Measurements from ENCODE around the gene IGSF3.
A peak's percentile ranks its signal among the peaks of the same experiment; 100 is the strongest.

The IGSF3 gene

GRCh38 chr1:116556289-116557006 lies 111.1 kb downstream of the IGSF3 start:
- no peak for DNase-seq (ENCODE audit: low read depth)

- DNase-seq (ENCODE audit: low read depth): no peak
Observed at GRCh38 chr1:116554924-116555323, 112.6 kb downstream of the IGSF3 start.

- DNase-seq (ENCODE audit: low read depth): no peak
Observed at GRCh38 chr1:116553386-116554115, 114.0 kb downstream of the IGSF3 start.

GRCh38 chr1:116546354-116546977 lies 121.1 kb downstream of the IGSF3 start:
- DNase-seq (ENCODE audit: low read depth): no peak

- DNase-seq (ENCODE audit: low read depth): no peak
Observed at GRCh38 chr1:116545359-116545705, 122.2 kb downstream of the IGSF3 start.

GRCh38 chr1:116544588-116545358 lies 122.8 kb downstream of the IGSF3 start:
- DNase-seq (ENCODE audit: low read depth): no peak

GRCh38 chr1:116540088-116540487 lies 127.4 kb downstream of the IGSF3 start:
- no peak for DNase-seq (ENCODE audit: low read depth)

- peak; percentile 6 for DNase-seq (ENCODE audit: low read depth)
Observed at GRCh38 chr1:116538544-116538943, 129.0 kb downstream of the IGSF3 start.

GRCh38 chr1:116537898-116538297 lies 129.6 kb downstream of the IGSF3 start:
- no peak for DNase-seq (ENCODE audit: low read depth)

GRCh38 chr1:116537040-116537831 lies 130.3 kb downstream of the IGSF3 start:
- DNase-seq (ENCODE audit: low read depth): peak; percentile 8

GRCh38 chr1:116534014-116534739 lies 133.4 kb downstream of the IGSF3 start:
- no peak for DNase-seq (ENCODE audit: low read depth)

- no peak for DNase-seq (ENCODE audit: low read depth)
Observed at GRCh38 chr1:116533429-116533820, 134.1 kb downstream of the IGSF3 start.

GRCh38 chr1:116532671-116533428 lies 134.7 kb downstream of the IGSF3 start:
- DNase-seq (ENCODE audit: low read depth): no peak

- no peak for DNase-seq (ENCODE audit: low read depth)
Observed at GRCh38 chr1:116531917-116532316, 135.6 kb downstream of the IGSF3 start.

GRCh38 chr1:116529681-116530080 lies 137.9 kb downstream of the IGSF3 start:
- DNase-seq (ENCODE audit: low read depth): no peak

- no peak for DNase-seq (ENCODE audit: low read depth)
Observed at GRCh38 chr1:116529199-116529631, 138.3 kb downstream of the IGSF3 start.

- DNase-seq (ENCODE audit: low read depth): no peak
Observed at GRCh38 chr1:116528329-116529083, 139.0 kb downstream of the IGSF3 start.

- no peak for DNase-seq (ENCODE audit: low read depth)
Observed at GRCh38 chr1:116525440-116525839, 142.1 kb downstream of the IGSF3 start.
